Measurements from ENCODE around the gene PLEKHA6.

The PLEKHA6 gene

DNA sequence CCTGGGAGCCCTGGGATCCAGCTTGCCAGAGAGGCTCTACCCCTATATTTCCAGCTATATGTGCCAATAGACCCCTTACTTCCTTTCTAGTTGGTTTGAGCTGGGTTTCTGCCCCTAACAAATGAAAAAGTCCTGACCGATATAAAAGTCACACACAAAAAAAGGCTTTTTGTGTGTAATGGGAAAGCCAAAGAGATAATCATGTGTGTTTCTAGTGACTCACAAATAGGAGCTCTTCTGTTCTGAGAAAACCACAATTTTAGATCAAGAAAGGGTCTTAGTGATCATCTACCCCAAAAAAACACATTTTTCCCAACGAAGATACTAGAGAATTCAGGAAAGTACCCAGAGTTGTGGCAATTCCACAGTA, 23.0 kb upstream of the PLEKHA6 start:
- DNase-seq = no peak

DNA sequence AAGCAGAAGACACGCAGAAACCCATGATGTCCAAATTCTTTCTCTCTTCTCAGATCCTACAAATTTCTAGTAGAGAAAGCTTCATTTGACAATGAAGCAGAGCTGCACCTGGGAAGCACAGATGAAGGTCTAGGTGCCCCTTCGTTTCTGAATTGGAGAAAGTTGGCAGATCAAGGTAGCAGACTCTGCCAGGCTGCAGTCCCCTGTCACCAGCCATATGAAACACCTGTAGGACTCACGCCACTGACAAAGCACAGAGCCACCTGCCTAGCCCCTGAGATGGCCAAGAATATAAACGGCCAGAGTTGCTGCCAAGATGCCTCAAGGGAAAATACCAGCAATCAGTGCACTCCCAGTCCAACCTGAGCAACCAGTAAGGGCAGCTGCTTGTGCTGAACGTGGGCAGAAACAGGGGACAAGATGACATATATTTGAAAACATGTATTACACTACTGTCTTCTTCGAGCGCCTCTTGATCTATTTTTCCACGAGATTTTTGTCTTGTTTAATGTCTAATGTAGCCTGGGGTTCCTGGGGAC, 20.6 kb upstream of the PLEKHA6 start:
- DNase-seq = no peak

DNA sequence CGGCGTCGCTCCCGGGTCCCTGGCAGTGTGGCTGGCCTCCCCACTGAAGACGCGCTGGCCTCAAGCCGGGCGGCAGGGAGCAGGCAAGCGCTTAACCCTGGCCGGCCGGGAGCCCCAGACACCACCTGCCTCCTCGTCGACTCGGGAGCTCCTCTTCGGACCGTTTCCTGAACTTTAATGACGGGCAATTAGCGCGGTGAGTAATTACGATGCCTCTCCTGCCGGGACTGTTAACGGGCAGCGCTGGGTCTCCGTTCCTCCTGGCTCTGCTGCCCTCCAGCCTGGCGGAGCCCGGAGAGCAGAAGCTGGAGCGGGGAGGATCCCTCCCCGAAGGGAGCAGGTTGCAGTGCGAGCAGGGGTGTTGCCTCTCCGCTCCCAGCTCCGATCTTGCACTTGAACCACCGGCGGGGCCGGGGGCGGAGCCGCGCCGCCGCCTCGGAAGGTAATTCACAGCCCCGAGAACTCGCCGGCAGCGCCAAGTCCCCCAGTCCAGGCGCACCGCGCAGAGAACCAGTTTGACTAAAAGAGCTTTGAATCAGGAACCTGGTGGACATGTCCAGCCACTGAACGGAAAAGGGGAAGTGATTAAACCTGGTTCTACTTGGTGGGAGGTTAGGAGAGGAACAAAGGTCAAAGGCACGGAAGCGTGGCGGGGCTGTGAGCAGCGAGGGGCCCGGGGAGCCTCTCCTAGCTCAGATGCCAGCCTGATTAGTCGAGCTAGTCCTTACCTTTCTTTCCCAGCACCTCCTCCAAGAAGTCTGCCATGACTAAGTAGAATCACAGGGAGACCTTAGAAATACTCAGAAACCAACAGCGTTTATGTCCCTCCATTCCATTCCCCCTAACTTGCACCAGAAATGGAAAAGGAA, 18.3 kb upstream of the PLEKHA6 start:
- DNase-seq = peak; percentile 22

DNA sequence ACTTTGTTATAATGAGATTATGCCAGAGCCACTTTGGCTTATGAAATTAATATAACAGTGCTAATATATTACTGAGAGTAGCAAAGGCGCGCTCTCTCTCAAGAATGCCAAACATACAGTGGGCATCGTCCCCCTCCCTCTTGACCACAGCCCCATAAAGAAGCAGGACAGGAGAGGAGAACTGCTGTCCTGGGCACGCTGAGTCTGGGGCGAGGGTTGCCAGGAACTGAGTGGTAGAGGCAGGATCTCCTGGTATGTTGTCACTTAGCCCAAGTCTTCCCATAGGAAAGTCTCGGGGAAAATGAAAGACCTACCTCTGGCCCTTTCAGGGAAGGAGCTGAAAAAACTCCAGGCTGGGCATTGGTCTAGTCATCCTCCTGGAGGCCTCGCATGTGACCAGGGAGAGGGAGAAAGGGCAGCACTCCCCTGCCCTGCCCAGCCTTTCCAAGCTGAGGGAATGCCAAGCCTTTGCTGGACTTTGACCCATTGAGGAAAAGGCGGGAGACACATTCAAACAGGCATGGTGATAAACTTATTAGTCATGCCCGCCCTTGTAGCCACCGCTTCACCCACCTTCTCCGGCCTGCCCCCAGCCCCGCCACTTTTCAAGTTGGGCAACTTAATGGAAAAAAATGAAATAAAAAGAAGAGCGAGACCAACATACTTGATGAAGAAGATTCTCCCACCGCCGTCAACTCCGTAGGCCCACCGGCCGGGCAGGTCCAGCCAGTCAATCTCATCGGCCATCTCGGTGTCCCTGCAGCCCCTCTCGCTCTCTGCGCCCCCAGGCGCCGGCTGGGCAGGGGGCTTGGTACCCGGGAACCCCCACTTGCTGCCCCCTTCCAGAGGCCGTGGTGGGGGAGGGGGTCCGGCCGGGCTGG, 17.4 kb upstream of the PLEKHA6 start:
- no peak for DNase-seq

DNA sequence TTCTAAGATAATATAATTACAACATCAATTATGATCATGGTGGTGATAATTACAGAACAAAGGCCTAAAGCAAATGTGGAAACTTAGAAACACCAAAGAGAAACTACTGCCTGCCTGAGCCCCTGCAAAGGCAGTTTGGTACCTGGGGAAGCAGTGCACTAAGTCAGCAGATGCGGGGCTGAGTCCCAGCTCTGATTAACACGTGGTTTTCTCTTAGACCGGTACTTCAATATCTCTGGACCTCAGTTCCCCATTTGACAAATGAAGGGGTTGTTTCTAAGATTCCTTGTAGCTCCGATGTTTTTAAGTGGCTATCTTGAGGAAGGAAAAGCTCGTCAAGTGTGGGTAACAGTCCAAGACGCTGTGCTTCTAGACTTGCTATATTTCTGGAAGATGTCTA, 16.7 kb upstream of the PLEKHA6 start:
- DNase-seq = no peak

DNA sequence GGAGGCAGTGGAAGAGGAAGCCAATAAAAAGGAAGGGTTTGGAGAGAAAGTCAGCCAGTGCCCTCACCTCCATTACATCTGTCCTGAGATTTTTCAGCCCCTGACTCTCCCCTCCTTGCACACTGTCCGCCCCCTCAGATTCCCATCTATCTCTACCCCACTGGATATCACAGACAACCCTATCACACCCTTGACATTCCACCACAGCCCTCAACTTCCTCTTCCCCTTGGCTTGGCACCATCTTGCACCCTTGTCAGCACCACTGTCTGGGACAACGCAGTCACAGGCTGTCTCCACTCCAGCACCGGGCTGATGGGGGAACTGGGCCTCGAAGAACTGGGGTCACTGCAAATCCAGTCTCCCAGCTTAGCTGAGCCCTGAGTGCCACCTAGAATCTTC, 14.2 kb upstream of the PLEKHA6 start:
- no peak for DNase-seq

DNA sequence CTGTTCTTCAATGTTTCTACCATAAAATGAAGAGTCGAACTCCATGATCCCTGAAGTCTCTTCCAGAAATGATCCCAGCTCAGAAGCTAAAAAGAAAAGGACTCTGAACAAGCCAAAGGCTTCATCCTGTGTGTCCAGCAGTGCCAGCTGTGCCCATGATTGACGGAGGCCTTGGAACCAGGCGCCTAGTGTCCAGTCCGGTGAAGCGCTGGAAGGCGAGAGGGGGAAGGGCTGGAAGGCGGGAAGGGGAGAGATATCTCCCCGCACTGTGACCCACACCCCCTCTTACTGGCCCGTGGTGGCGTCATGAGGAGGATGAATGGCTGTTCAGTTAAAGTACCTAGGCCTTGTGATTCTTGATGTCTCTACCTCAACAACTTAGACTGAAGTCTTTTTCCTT, 10.4 kb upstream of the PLEKHA6 start:
- DNase-seq = no peak

DNA sequence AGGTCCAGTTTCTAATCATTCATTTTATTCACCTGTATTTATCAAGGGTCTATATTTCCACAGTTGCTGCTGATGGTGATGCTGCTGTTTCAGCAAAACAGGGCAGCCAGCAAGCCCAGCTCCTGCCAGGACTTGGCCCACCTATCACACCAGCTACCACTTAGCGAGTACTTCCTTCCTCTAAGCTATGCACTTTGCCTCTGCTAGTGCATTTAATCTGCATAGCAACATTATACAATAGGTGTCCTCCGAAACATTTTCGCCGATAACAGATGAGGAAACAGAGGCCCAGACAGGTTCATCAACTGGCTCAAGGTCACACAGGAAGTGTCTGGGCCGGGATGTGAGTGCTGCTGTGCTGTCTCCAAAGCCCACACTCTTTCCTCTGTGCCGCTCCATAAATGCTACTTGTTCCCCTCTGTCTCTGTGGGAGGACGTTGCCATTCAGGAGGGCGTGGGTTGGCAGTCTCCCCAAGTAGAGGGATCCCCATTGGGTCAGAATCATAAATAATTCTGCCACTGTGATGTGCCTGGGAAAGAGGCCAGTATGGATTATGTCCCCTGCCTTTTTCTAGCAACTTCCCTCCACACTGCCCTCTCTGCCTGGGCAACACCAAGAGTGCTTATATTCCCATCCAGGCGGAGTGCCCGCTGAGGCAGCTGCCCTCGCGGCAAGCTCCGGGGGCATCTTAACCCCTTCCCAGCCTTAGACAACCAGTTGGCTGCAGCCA, 9.4 kb upstream of the PLEKHA6 start:
- DNase-seq = no peak

DNA sequence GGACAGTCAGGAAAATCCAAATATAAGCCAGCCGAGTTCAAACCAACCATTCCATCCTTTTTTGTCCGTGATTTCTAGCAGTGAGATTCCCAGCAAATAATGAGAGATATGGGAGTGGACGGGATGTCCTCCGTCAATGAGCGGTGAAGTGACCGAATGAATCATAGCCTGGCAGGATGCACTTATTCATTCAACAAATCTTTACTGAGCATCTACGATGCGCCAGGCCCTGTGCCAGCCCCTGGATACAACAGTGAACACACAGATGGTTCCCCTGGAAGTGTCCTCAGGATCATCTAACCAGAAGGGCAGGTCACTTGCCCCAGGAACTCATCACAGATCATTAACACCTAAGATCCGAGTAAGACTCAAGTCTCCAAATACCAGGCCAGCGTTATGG, 8.2 kb upstream of the PLEKHA6 start:
- no peak for DNase-seq

DNA sequence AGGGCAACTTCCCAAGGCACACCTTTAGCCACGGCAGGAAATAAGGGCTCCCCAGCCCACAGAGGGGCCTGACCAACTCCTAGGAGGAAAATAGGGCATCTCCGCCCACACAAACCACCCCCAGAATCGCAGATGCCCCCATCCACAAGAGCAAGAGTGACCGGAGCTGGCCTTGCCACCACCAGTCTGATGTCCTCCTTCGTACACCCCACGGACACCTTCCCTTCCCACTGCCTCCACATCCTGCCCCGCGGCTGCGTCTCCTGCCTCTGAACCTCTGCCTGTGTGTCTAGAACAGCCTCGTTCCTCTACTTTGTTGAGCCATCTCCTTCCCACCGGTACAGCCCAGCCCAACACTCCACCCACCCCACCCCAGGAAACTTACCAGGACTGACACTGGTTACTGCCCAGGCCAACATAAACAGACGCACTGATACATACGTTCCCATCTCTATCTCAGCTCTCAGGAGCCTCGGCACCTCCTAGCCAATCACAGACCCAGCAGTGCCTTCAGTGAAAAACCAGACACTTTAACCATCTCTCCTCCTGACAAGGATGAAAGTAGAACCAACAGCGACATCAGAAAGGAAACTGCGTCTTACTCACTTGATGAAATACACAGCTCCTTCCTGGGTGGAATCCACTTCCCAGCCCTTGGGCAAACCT, 7.6 kb upstream of the PLEKHA6 start:
- DNase-seq = no peak

DNA sequence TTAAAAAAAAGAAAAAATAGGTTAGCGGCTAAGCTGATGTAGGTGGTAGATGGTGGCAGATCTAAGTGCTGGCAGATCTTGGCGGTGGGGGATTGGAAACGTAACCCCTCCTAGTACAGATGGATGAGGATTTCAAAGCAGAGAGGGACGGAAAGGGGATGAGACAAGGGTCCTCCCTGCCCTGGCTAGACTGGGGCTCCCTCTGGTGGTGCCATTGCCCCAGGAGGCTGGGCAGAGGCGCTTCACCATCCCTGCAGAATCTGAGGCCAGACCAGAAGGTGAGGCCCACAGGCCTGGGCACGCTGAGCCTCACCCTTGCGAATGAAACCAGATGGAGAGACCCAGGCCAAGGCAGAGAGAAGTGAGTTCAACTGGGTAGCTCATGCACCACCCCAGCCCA, 7.0 kb upstream of the PLEKHA6 start:
- no peak for DNase-seq

DNA sequence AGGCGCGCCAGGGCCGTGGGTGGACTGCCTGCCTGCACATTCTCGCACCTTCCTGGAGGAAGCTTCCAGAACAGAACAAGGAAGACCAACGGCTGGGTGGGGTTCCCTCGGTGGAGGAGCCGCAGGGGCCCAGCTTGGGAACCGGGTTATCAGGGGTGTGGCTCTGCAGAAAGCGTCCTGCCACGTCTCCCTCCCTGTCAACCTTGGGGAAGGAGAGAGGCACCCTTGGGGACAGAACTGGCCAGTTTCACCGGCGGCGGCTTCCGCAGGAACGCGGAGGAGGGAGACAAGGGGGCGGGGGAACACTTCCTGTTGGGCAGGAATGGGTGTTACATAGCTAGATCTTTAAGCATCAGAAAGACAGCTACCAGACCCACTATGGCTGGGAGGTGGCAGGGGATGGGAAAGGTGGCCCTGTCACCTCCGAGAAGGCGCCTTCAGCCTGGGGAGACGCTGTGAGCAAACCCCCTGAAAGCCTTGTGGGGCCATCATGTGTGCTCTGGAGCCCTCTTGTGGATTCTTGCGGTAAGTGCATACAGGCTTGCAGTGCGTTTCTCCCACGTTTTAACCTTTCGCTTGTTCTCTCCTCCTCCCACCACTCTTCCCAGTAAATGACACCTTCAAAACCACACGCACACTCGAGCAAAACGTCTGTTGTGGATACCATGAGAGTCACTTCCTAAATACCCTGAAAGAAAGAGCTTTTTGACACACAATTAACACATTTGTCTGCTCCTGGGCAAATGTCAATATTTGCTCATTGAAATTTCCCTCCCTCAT, 3.8 kb upstream of the PLEKHA6 start:
- DNase-seq = peak; percentile 70

DNA sequence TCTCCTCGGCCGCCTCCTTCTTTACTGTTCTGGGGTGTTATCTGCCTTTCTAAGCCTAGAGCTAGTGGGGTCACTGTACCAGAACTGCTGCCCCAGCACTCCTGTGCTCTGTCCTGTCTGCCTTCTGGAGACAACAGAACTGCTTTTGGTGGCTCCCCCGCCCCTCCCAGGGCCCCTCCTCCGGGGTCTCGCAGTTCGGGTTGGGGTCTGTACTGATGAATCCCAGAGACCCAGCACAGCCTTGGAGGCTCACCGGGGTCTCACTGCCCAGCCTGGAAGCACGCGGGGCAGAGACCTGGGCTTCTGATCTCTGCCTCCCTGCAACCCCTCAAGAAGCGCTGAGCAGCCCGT, 3.2 kb upstream of the PLEKHA6 start:
- DNase-seq = no peak

DNA sequence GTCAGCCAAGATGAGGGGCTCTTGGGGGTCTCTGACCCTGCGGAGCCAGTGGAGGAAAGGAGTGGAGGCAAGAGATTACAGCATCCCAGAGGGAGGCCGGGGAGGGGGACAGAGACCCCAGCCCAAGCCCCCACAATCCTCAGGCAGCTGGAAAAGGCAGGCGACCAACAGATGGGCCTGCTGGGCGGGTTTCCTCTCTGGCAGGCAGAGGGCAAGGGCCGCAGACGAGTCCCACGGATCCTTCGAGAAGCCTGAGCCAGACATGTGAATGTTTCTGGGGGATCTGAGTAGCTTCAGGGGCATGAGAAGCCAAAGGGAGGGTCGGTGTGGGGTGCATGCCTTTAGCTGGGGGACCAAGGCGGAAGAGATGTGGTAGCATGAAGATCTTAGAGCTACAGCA, 2.1 kb upstream of the PLEKHA6 start:
- no peak for DNase-seq

DNA sequence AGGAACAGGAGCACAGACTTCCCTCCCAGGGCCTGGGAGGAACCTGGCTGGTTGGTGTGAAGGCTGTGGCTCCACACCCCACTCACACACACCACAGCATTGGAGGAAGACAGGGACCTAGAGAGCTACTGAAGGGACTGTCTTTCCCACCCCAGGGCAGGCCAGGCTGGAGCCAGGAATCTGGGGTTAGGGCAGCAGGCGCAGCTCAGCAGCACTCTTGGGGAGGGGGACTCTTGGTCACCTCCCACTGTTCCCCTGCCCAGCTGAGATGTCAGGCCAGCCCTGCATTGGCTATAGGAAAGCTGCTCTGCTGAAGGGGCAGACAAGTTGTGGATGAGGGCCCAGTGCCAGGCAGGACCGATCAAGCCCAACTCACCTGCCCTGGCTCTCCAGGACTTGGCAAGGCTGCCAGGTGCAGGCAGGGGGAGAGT, 1.6 kb upstream of the PLEKHA6 start:
- DNase-seq = no peak

DNA sequence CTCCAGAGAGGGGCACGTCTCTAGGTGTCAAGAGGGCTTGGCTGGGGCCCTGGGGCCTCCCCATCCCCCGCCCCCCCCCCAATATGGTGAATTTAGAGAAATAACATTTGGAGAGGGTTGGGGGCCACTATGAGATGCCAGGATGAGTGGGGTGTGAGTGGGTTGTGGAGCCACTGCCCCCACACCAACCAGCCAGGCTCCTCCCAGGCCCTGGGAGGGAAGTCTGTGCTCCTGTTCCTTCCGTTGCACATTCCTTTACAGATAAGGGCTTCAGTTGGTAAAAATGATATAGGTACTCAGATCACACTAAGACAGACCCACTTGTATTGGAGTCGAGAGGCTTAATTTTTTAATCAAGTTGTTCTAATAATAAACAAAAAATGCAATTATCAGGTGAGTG, 585 bp upstream of the PLEKHA6 start:
- DNase-seq = no peak

DNA sequence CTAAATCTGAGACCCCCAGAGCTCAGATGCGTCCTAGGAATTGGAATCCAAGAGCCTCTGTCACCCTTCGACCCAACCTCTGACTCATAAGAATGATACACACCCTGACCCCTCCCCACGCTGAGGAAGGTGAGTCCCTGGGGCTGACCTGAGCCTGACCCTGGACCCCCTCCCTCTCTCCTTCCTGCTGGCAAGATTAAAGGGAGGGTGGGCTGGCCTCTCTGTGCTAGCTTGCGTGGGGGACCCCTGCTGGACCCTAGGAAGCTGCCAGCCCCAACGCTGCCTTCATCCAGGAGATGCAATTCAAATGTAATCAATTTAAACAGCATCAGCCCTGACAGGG, 627 bp downstream of the PLEKHA6 start:
- DNase-seq = no peak

DNA sequence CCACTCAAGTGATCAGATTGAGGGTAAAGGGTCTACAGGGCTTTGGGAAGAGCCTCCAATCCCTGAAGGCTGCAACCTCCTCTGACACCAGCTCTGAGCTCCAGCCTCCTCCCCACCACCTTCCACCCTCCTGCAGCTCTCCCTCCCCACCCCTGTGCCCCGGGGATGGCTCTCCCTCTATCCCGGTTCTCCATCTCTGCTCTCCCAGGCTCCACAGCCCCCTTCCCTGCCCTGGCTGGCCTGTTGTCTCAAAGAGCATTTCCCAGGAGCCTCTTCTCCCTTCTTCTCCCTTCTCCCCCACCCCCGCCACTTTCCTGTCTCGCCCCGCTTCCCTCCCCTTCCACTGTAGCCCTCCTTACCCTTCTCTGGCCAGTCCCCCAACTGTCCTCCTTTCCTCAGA, 1.1 kb downstream of the PLEKHA6 start:
- no peak for DNase-seq

DNA sequence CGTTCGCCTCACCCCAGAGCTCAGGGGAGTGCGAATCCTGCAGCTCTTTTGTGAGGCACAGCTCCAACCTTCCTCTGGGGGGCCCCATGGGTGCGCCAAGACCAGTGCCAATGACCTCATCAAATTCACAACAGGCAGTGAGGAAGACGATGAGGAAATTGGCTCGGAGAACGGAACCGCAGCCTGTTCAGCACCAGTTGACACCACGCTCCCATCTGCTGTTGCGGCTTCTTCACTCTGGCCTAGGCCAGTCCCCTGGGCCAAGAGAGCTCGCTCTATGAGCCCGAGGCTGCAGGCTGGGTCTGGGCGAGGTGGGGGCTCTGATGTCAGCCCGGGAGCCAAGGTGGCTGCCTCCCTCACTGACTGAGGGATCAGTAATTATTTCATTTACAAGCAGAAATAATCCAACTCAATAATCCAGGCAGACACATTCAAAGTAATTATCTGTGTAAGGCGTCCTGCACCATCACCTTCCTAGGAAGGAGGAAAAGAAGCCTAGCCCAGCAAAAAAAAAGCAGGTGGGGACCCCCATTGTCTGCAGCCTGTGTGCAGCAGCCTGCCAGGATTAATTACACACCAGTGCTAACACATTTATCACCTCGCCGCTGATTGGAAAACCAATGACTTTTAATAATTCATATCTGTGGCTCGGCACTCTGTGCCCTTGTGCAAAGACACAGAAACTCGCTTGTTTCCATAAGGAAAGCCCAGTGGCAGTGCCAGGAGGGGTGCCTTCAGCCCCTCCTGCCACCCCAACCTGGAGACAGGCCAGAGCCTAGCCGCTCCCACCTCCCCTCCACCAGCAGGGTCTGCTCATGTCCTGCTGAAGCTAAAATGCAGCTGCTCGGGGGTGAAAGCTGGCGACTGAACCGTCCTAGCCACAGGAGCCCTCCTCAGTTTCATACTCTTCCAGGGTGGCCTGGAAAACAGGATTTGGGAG, 1.9 kb downstream of the PLEKHA6 start:
- no peak for DNase-seq

DNA sequence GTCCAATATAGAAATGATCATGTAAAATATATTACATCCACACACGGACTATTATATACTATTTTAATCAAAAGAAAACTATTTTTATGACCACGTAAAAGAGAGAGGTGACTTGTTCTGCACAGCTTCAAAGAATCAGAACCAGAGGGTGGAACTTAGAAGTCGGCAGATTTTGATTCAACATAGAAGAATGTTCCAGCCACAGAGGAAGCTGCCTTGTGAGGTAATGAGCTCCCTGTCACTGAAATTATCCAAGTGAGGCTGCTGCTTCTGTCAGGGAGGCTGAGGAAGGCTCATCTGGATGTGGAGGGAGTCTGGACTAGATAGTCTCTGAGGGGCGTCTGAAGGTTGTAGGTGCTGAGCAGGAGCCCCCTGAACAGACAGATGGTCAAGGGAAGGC, 2.7 kb downstream of the PLEKHA6 start:
- no peak for DNase-seq

DNA sequence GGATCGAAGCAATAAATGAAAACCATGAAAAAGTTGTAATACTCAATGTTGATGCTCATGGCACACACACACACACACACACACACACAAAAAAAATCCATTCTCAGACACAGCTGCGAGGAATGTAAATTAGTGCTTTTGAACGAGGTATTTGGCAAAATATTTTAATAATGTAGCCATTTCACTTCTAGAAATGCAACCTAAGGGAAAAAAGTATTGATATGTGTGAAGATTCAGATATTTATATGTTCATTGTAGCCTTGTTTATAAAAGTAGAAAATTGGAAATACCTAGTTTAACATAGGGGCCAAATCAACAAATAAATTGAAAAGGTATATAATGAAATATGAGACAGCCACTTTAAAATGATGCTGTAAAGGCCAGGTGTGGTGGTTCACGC, 3.8 kb downstream of the PLEKHA6 start:
- DNase-seq = no peak

Data from stimulated activated naive CD4-positive, alpha-beta T cell treated with Interleukin-2 at 50 U/mL for 16 hours (primary cell).